Hepatocyte (in vitro differentiated cells): ENCODE results near the gene TPD52L2. TPM values are rescaled to one million over a fixed set of nuclear protein-coding genes. Genes with fewer than 3 reads are reported as not detected.

Source experiments
- DNase-seq: peaks from one replicate; pipeline ENCODE4 v3.0.0-alpha.2; 2016; ENCODE audit warnings: low spot score
- H2AFZ ChIP-seq: fragments of 200-600 bp; sonication (generic); 2 replicates; pipeline ENCODE4 v1.6.0; 2016; ENCODE audit warnings: antibody characterized with exemption, mild to moderate bottlenecking
- H3K27ac ChIP-seq: fragments of 200-600 bp; sonication (generic); 2 replicates; pipeline ENCODE4 v1.5.1; 2016; ENCODE audit warnings: mild to moderate bottlenecking
- H3K27me3 ChIP-seq: fragments of 200-600 bp; sonication (generic); 2 replicates; pipeline ENCODE4 v1.6.1; 2016
- H3K36me3 ChIP-seq: fragments of 200-600 bp; sonication (generic); replicated peaks from 2 replicates; pipeline ENCODE4 v1.5.1; 2016; ENCODE audit warnings: low read depth; ENCODE audit not compliant: insufficient read depth
- H3K4me1 ChIP-seq: fragments of 200-600 bp; sonication (generic); 2 replicates; pipeline ENCODE4 v1.5.1; 2016; ENCODE audit warnings: mild to moderate bottlenecking, moderate library complexity; ENCODE audit not compliant: insufficient read depth
- H3K4me2 ChIP-seq: fragments of 200-600 bp; sonication (generic); 2 replicates; pipeline ENCODE4 v1.6.0; 2016
- H3K4me3 ChIP-seq: fragments of 200-600 bp; sonication (generic); 2 replicates; pipeline ENCODE4 v1.5.1; 2016; ENCODE audit warnings: mild to moderate bottlenecking
- H3K79me2 ChIP-seq: fragments of 200-600 bp; sonication (generic); 2 replicates; pipeline ENCODE4 v1.6.0; 2017; ENCODE audit warnings: mild to moderate bottlenecking
- H3K9me2 ChIP-seq: fragments of 200-600 bp; sonication (generic); replicated peaks from 2 replicates; pipeline ENCODE4 v1.6.0; 2017; ENCODE audit warnings: mild to moderate bottlenecking; ENCODE audit not compliant: insufficient read depth
- H3K9me3 ChIP-seq: fragments of 200-600 bp; sonication (generic); 2 replicates; pipeline ENCODE4 v1.5.1; 2016; ENCODE audit warnings: low read depth, mild to moderate bottlenecking
- H4K20me1 ChIP-seq: fragments of 200-600 bp; sonication (generic); 2 replicates; pipeline ENCODE4 v1.6.0; 2016; ENCODE audit warnings: mild to moderate bottlenecking; ENCODE audit not compliant: insufficient read depth, poor library complexity, severe bottlenecking
- CTCF ChIP-seq: fragments of 200-600 bp; sonication (generic); IDR thresholded peaks from 2 replicates; pipeline ENCODE4 v1.5.1; 2016; ENCODE audit warnings: antibody characterized with exemption, mild to moderate bottlenecking; ENCODE audit not compliant: poor library complexity
- EZH2 ChIP-seq: fragments of 200-600 bp; sonication (generic); IDR thresholded peaks from 2 replicates; pipeline ENCODE4 v1.6.1; 2016; ENCODE audit warnings: antibody characterized with exemption, mild to moderate bottlenecking, borderline replicate concordance
- EZH2phosphoT487 ChIP-seq: fragments of 200-600 bp; sonication (generic); IDR thresholded peaks from one replicate; pipeline ENCODE4 v1.6.1; 2018; ENCODE audit warnings: antibody characterized with exemption, mild to moderate bottlenecking, low read depth, moderate library complexity; ENCODE audit not compliant: unreplicated experiment, severe bottlenecking
- WGBS: methylation state at CpG from one replicate; pipeline ENCODE4 v1.1.6; 2016; ENCODE audit warnings: low lambda C conversion rate; ENCODE audit errors: missing lambda C conversion rate; 5-methylcytosine and 5-hydroxymethylcytosine counted together
- polyA plus RNA-seq: library from polyadenylated mRNA; unstranded; fragments of >200 nt; fragmentation: Nextera tagmentation; extraction: Ambion mirVana; gene quantifications from 2 replicates; pipeline ENCODE4 v1.2.1, GENCODE V29; 2016
- total RNA-seq: library from RNA; depleted of rRNA; stranded (reverse); fragments of >200 nt; gene quantifications from 2 replicates; pipeline ENCODE4 v1.2.3, GENCODE V29; 2014

The TPD52L2 gene
- total and polyA plus RNA-seq, 2 experiments from 2014 or later = 83.2 to 93.8 TPM

GRCh38 chr20:63825331-63826118, 39.5 kb upstream of the TPD52L2 start:
- WGBS = 85% methylated on average over 21 of the region's 25 CpGs
- H3K4me3 ChIP-seq = no peak overlapping the region
- TF ChIP-seq EZH2 (no peak), CTCF (no peak), EZH2phosphoT487 (no peak)
- H2AFZ ChIP-seq = no peak overlapping the region
- no peaks in the 10 kb centered on the region for H3K4me1 ChIP-seq
- H3K9me2 ChIP-seq = no peaks in the 10 kb centered on the region
- DNase-seq = no peak
- no peak overlapping the region for H3K4me2 ChIP-seq
- peaks cover 17% of the 10 kb centered on the region for H3K27me3 ChIP-seq
- no peaks in the 10 kb centered on the region for H4K20me1 ChIP-seq
- H3K9me3 ChIP-seq = no peaks in the 10 kb centered on the region
- no peaks in the 10 kb centered on the region for H3K36me3 ChIP-seq
- peaks cover 15% of the 10 kb centered on the region for H3K79me2 ChIP-seq
- H3K27ac ChIP-seq = no peak overlapping the region

GRCh38 chr20:63826753-63827152, 38.3 kb upstream of the TPD52L2 start:
- DNase-seq = no peak
- TF ChIP-seq EZH2 = no peak
- no peak for TF ChIP-seq CTCF
- TF ChIP-seq EZH2phosphoT487 = no peak
- Histone ChIP-seq H2AFZ (no peak overlapping the region), H3K9me2 (no peaks in the 10 kb centered on the region), H4K20me1 (no peaks in the 10 kb centered on the region), H3K4me3 (no peak overlapping the region), H3K4me2 (no peak overlapping the region), H3K4me1 (no peaks in the 10 kb centered on the region), H3K79me2 (peaks cover 15% of the 10 kb centered on the region), H3K36me3 (no peaks in the 10 kb centered on the region), H3K9me3 (no peaks in the 10 kb centered on the region), H3K27me3 (peaks cover 17% of the 10 kb centered on the region), H3K27ac (no peak overlapping the region)
- 92% methylated on average over 13 of the region's 13 CpGs for WGBS

GRCh38 chr20:63828124-63828523, 36.9 kb upstream of the TPD52L2 start:
- no peak overlapping the region for H3K27ac ChIP-seq

More at GRCh38 chr20:63828124-63828523, 36.9 kb upstream of the TPD52L2 start:
- Histone ChIP-seq H3K4me3 (no peak overlapping the region), H3K9me2 (no peaks in the 10 kb centered on the region), H3K79me2 (peaks cover 15% of the 10 kb centered on the region), H3K4me1 (no peaks in the 10 kb centered on the region), H2AFZ (no peak overlapping the region), H3K9me3 (no peaks in the 10 kb centered on the region), H3K4me2 (no peak overlapping the region), H4K20me1 (no peaks in the 10 kb centered on the region), H3K36me3 (no peaks in the 10 kb centered on the region), H3K27me3 (peaks cover 17% of the 10 kb centered on the region)
- no peak for DNase-seq
- 89% methylated on average over 8 of the region's 8 CpGs for WGBS
- no peak for TF ChIP-seq CTCF
- no peak for TF ChIP-seq EZH2
- TF ChIP-seq EZH2phosphoT487 = no peak
